Sigmoid colon (tissue), 4 donors: Measurements from ENCODE around the gene OLFM1.

Experiments
- CTCF ChIP-seq, 4 experiments: fragments of 450-650 bp in 3 of 4; fragments of 200-600 bp in 1 of 4; IDR thresholded peaks; one replicate each; pipeline ENCODE4 v1.5.1; 2016 to 2019; ENCODE audit warnings: antibody characterized with exemption in 4 of 4, mild to moderate bottlenecking in 3 of 4, moderate library complexity in 2 of 4
- POLR2AphosphoS5 ChIP-seq, 4 donors: sonication (generic); formaldehyde crosslinking; IDR thresholded peaks; one replicate each; pipeline ENCODE4 v1.6.1; 2017; ENCODE audit warnings: antibody characterized with exemption in 4 of 4

DNA sequence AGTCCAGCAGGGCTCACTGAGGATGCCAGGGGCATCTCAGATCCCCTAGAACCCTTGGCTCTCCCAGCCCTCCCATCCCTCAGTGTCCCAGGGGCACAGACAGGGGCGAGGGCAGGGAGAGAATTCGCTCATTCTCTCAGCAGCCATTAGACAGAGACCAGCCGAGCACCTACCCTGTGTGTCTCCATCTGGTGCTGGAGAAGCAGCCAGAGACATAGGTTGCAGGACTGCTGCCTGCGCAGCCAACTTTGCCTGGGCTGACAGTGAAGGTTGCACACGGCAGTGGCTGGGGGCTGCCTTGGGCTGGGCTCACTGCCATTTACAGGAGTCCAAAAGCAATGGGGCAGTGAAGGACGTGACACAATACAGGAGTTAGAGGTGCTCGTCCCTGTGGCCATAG lies 60.9 kb downstream of the OLFM1 start:
- TF ChIP-seq POLR2AphosphoS5 (IDR thresholded peaks at IDR 0.05) = no peak
- no peak for TF ChIP-seq CTCF (IDR thresholded peaks at IDR 0.05)
